Measurements from ENCODE around the gene DHTKD1.
A peak's percentile ranks its signal among the peaks of the same experiment; 100 is the strongest.

Gene DHTKD1

GRCh38 chr10:12097791-12098190, 29.0 kb downstream of the DHTKD1 start:
- no peak for TF ChIP-seq ZNF274 (IDR thresholded peaks at IDR 0.05; ENCODE audit: low read depth, low read length)

DNA sequence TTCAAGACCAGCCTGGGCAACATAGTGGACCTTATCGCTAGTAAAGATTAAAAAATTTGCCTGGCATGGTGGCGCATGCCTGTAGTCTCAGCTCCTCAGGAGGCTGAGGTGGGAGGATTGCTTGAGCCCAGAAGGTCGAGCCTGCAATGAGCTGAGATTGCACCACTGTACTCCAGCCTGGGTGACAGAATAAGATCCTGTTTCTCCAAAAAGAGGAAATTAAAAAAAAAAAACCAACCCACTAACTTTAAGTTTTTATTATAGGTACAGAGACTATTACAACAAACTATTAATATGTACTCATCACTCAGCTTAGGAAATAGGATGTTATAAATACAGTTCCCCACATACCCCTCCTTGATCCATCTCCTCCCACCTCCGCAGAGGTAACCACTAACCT, 30.2 kb downstream of the DHTKD1 start:
- TF ChIP-seq ZNF274 (IDR thresholded peaks at IDR 0.05; ENCODE audit: low read depth, low read length): no peak
- no peak overlapping the region for H3K4me3 ChIP-seq (ENCODE audit: low read length)

More at GRCh38 chr10:12097791-12098190, 29.0 kb downstream of the DHTKD1 start:
- H3K4me3 ChIP-seq (ENCODE audit: low read length): no peak overlapping the region

DNA sequence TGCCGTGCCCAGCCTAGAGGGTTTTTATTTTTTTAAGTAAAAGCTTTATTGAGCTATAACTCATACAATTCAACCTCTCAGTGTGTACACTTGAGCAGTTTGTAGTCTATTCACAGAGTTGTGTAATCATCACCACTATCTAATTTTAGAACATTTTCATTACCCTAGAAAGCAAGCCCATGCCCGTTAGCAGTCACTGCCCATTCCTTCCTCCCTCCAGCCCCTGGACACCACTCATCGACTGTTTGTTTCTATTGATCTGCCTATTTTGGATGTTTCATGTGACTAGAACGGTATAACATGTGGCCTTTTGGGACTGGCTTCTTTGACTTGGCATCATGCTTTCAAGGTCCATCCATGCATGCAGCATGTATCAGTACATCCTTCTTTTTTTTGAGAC, 35.0 kb downstream of the DHTKD1 start:
- H3K4me3 ChIP-seq (ENCODE audit: low read length): no peak overlapping the region
- TF ChIP-seq ZNF274 (IDR thresholded peaks at IDR 0.05; ENCODE audit: low read depth, low read length): no peak

GRCh38 chr10:12107781-12108180, 39.0 kb downstream of the DHTKD1 start:
- H3K4me3 ChIP-seq (ENCODE audit: low read length): no peak overlapping the region
- no peak for TF ChIP-seq ZNF274 (IDR thresholded peaks at IDR 0.05; ENCODE audit: low read depth, low read length)

DNA sequence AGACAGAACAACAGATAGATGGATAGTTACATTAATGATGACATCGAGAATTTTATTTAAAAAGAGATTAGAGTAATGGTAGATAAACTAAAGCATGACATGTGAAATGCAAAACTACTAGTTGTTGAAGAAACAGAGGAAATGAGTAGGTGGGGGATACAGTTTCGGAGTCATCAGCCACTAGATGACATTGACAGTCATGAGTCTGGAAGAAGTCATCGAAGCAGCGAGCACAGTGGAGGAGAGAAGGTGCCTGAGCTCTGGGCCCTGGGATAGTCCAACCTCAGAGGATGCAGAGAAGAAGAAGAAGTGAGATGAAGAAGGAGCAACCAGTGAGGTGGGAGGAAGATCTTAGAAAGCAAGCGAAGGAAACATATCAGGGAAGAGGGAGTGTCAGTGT, 40.5 kb downstream of the DHTKD1 start:
- no peak overlapping the region for H3K4me3 ChIP-seq (ENCODE audit: low read length)
- no peak for TF ChIP-seq ZNF274 (IDR thresholded peaks at IDR 0.05; ENCODE audit: low read depth, low read length)

- no peak overlapping the region for H3K4me3 ChIP-seq (ENCODE audit: low read length)
- TF ChIP-seq ZNF274 (IDR thresholded peaks at IDR 0.05; ENCODE audit: low read depth, low read length): no peak
These were observed 42.8 kb downstream of the DHTKD1 start for GRCh38 chr10:12111528-12111927.

DNA sequence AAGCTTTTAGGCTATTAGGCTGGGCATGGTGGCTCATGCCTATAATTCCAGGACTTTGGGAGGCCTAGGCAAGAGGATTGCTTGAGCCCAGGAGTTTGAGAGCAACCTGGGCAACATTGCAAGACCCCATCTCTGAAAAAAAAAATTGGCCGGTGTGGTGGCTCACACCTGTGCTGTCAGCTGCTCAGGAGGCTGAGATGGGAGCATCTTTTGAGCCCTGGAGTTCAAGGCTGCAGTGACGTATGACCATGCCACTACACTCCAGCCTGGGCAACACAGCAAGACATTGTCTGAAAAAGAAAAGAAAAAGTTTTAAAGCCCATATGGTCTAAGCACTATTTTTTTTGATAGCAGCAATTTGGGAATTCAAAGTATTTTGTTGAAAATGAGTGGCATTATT, 44.9 kb downstream of the DHTKD1 start:
- no peak for TF ChIP-seq ZNF274 (IDR thresholded peaks at IDR 0.05; ENCODE audit: low read depth, low read length)
- H3K4me3 ChIP-seq (ENCODE audit: low read length): no peak overlapping the region

GRCh38 chr10:12121673-12122072, 52.9 kb downstream of the DHTKD1 start:
- H3K4me3 ChIP-seq (ENCODE audit: low read length): no peak overlapping the region
- TF ChIP-seq ZNF274 (IDR thresholded peaks at IDR 0.05; ENCODE audit: low read depth, low read length): no peak

GRCh38 chr10:12129222-12130111, 60.7 kb downstream of the DHTKD1 start, which contains the start of gene SEC61A2:
Gene SEC61A2 (plus strand): TSS chr10:12129677. CDS start chr10:12129788, 111 bp downstream.
- no peak for TF ChIP-seq ZNF274 (IDR thresholded peaks at IDR 0.05; ENCODE audit: low read depth, low read length)
- H3K4me3 ChIP-seq (ENCODE audit: low read length): peak within 1 kb of the TSS; percentile 99

DNA sequence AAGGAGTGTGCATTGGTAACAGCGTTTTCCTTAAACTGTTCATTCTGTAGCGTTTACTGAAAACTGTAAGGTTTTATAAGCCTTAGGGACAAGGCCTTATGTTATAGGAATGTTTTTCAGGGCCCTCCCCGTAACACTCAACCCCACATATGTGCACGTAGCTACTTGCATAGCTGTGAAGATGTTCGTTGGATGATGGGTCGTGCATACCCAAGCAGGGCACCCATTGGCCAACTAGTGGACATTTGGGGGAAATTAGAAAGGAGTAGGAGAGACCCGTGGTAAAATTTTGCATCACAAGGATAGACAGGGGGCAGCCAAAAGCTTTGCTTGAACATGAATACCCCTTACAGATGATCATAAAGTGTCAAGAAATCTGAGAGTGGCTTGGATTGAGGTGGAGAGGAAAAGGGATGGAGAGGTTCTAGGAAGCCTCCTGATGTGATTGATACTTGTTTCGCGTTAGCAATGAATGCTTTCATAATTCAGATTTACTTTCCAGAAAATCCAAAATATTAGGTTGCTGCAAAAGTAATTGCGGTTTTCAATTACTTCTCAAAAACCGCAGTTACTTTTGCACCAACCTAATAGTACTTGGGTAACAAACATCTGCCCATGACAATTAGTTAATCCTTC, 61.6 kb downstream of the DHTKD1 start:
- peak overlapping the region; percentile 99 for H3K4me3 ChIP-seq (ENCODE audit: low read length)
- no peak for TF ChIP-seq ZNF274 (IDR thresholded peaks at IDR 0.05; ENCODE audit: low read depth, low read length)

GRCh38 chr10:12135631-12136030, 66.9 kb downstream of the DHTKD1 start:
- no peak overlapping the region for H3K4me3 ChIP-seq (ENCODE audit: low read length)
- no peak for TF ChIP-seq ZNF274 (IDR thresholded peaks at IDR 0.05; ENCODE audit: low read depth, low read length)

- no peak for TF ChIP-seq ZNF274 (IDR thresholded peaks at IDR 0.05; ENCODE audit: low read depth, low read length)
- H3K4me3 ChIP-seq (ENCODE audit: low read length): no peak overlapping the region
These were observed 71.3 kb downstream of the DHTKD1 start for GRCh38 chr10:12140038-12140437.

DNA sequence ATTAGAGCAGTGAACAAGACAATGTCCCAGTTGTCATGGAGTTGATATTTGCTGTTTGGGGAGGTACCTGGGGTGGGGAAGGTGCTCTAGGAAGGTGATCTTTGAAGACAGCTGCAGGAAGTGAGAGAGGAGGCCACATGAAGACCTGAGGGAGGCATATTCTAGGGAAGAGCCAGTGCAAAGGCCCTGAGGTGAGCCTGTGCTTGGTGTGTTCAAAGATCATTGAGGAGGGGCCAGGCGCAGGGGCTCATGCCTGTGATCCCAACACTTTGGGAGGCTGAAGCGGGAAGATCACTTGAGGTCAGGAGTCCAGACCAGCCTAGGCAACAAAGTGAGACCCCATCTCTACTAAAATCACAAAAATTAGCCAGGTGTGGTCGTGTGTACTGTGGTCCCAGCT, 75.8 kb downstream of the DHTKD1 start:
- no peak for TF ChIP-seq ZNF274 (IDR thresholded peaks at IDR 0.05; ENCODE audit: low read depth, low read length)
- no peak overlapping the region for H3K4me3 ChIP-seq (ENCODE audit: low read length)

DNA sequence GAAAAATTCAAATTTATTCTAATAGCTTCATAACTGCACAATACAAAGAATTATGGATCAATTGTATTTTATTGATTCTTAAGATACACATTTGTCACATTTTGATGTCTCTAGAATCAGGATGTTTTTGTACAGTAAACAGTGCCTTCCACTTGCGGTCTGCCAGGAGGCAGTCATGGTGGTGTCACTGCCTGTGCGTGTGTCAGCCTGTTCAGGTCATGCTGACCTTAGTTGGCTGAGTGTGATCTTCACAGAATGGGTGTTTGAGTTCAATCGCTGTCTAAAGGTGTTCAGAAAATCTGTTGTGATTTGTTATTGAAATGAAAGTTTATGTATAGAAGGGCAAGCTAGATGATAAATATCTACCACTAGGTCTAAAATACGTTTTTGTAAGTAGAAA, 81.4 kb downstream of the DHTKD1 start:
- no peak overlapping the region for H3K4me3 ChIP-seq (ENCODE audit: low read length)
- TF ChIP-seq ZNF274 (IDR thresholded peaks at IDR 0.05; ENCODE audit: low read depth, low read length): no peak

- no peak overlapping the region for H3K4me3 ChIP-seq (ENCODE audit: low read length)
- no peak for TF ChIP-seq ZNF274 (IDR thresholded peaks at IDR 0.05; ENCODE audit: low read depth, low read length)
These were observed 85.8 kb downstream of the DHTKD1 start for GRCh38 chr10:12154516-12154915.
